Parathyroid adenoma (tissue), 2 donors: Measurements from ENCODE around the gene RINT1.

Experiments
- H2AFZ ChIP-seq: fragments of 300-600 bp; sonication (generic); one replicate; pipeline ENCODE4 v1.7.0; 2017; ENCODE audit warnings: antibody characterized with exemption, mild to moderate bottlenecking
- H3K27ac ChIP-seq: fragments of 300-600 bp; sonication (generic); one replicate; pipeline ENCODE4 v1.7.0; 2017
- H3K27me3 ChIP-seq: fragments of 300-600 bp; sonication (generic); one replicate; pipeline ENCODE4 v1.7.0; 2017; ENCODE audit warnings: low read length; ENCODE audit not compliant: control insufficient read depth, insufficient read depth
- H3K36me3 ChIP-seq: fragments of 300-600 bp; sonication (generic); one replicate; pipeline ENCODE4 v1.7.0; 2017; ENCODE audit warnings: low read length; ENCODE audit not compliant: control insufficient read depth, insufficient read depth
- H3K4me1 ChIP-seq: fragments of 300-600 bp; sonication (generic); one replicate; pipeline ENCODE4 v1.7.0; 2017; ENCODE audit warnings: control low read depth
- H3K4me2 ChIP-seq: fragments of 300-600 bp; sonication (generic); one replicate; pipeline ENCODE4 v1.7.0; 2017; ENCODE audit warnings: low read length
- H3K4me3 ChIP-seq: fragments of 300-600 bp; sonication (generic); one replicate; pipeline ENCODE4 v1.7.0; 2017; ENCODE audit warnings: low read depth, low read length
- H3K79me2 ChIP-seq: fragments of 300-600 bp; sonication (generic); one replicate; pipeline ENCODE4 v1.7.0; 2017; ENCODE audit warnings: control low read depth
- H3K9ac ChIP-seq: fragments of 300-600 bp; sonication (generic); one replicate; pipeline ENCODE4 v1.7.0; 2017; ENCODE audit warnings: mild to moderate bottlenecking
- H3K9me3 ChIP-seq: fragments of 300-600 bp; sonication (generic); one replicate; pipeline ENCODE4 v1.7.0; 2017; ENCODE audit warnings: low read length; ENCODE audit not compliant: control insufficient read depth
- TF ChIP-seq, protein P1 (sequence below): fragments of 300-600 bp; sonication (generic); IDR thresholded peaks from one replicate; pipeline ENCODE4 v1.7.0; 2017; ENCODE audit warnings: antibody characterized with exemption, mild to moderate bottlenecking
- donor health status: primary hyperparathyroidism.

RINT1 gene

DNA sequence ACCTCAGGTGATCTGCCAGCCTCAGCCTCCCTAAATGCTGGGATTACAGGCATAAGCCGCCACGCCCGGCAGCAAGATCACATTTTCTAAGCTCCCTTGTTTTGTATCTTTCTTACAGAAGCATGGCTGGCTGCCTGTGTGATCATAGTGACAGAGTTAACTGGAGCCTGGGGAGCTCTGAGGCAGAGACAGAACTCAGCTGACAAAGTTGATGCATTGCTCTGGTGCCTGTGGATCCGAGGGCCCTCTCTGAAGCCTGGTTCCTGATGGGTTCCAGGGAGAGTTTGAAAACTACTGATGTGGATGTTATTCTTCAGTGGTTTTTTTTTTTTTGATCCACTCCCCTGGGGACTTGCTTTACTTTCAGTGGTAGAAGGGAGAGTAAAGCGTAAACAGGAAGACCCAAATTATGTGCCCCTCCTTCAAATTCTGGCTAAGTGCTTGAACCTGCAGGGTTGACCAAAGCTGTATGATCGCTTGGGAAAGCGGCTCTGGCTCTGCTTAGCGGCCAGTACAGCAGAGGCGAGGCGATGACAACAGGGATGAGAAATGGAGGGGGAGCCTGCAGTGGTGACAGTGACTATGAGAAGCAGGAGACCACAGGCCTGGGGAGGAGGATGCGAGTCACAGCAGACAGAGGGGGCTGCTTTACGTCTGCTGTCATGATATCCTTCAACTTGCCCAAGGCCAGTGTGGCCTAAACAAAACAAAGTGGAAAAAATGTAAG lies 56.1 kb downstream of the RINT1 start:
- Histone ChIP-seq H3K9ac (no peak overlapping the region), H3K4me2 (no peak overlapping the region), H3K4me3 (no peak overlapping the region), H3K27ac (no peak overlapping the region), H3K9me3 (no peaks in the 10 kb centered on the region), H2AFZ (no peak overlapping the region), H3K4me1 (peaks cover 6% of the 10 kb centered on the region), H3K79me2 (no peaks in the 10 kb centered on the region), H3K36me3 (no peaks in the 10 kb centered on the region), H3K27me3 (no peaks in the 10 kb centered on the region)
- TF ChIP-seq, protein P1, sequence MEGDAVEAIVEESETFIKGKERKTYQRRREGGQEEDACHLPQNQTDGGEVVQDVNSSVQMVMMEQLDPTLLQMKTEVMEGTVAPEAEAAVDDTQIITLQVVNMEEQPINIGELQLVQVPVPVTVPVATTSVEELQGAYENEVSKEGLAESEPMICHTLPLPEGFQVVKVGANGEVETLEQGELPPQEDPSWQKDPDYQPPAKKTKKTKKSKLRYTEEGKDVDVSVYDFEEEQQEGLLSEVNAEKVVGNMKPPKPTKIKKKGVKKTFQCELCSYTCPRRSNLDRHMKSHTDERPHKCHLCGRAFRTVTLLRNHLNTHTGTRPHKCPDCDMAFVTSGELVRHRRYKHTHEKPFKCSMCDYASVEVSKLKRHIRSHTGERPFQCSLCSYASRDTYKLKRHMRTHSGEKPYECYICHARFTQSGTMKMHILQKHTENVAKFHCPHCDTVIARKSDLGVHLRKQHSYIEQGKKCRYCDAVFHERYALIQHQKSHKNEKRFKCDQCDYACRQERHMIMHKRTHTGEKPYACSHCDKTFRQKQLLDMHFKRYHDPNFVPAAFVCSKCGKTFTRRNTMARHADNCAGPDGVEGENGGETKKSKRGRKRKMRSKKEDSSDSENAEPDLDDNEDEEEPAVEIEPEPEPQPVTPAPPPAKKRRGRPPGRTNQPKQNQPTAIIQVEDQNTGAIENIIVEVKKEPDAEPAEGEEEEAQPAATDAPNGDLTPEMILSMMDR = no peak

DNA sequence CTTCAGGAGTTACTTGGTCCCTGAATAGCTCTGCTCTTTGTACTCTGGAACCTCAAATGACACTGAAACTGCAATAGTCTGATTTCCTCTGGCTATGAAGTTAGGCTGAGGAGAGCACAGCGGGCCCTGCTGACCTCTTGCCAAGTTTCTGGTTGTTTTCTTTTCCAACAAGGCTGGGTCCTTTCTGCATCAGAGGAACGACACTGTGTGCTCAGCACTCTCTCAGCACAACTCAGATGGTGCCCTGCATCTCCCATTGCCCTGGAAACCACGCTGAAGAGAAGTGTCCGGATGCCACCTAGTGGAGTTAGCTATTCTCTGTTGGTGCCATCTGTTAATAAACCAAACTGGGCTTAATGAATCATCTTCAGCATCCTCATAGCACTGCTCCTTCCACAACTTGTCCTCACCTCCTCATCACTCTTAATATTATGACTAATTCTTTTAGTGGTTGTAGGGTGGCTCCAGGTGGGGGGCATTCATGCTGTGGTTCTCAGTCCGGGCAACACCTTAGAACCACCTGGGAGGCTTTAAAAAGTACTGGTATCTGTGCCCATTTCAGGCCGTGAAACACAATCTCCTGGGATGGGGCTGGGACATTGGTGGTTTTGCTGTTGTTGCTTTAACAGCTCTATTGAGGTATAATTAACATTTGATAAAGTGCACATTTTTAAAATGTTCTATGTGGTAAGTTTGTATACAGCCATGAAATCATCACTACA lies 57.5 kb downstream of the RINT1 start:
- Histone ChIP-seq H3K27ac (peak overlapping the region; percentile 89), H3K4me2 (no peak overlapping the region), H3K4me3 (no peak overlapping the region), H3K36me3 (no peaks in the 10 kb centered on the region), H3K9ac (no peak overlapping the region), H2AFZ (peak overlapping the region; percentile 82), H3K79me2 (no peaks in the 10 kb centered on the region), H3K27me3 (no peaks in the 10 kb centered on the region), H3K4me1 (peaks cover 6% of the 10 kb centered on the region), H3K9me3 (no peaks in the 10 kb centered on the region)
- TF ChIP-seq, protein P1 = peak; percentile 82

DNA sequence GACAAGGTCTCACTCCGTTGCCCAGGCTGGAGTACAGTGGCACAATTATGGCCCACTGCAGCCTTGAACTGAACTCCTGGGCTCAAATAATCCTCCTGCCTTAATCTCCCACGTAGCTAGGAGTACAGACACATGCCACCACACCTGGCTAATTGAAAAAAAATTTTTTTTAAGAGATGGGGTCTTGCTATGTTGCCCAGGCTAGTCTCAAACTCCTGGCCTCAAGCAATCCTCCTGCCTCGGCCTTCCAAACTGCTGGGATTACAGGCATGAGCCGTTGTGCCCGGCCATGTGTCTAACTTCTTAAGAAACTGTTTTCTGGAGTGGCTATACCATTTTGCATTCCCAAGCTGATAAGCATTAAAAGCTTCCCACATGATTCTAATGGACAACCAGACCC lies 58.8 kb downstream of the RINT1 start:
- H3K79me2 ChIP-seq = no peaks in the 10 kb centered on the region
- no peak overlapping the region for H3K9ac ChIP-seq
- H3K27ac ChIP-seq = no peak overlapping the region
- no peaks in the 10 kb centered on the region for H3K27me3 ChIP-seq
- peaks cover 6% of the 10 kb centered on the region for H3K4me1 ChIP-seq
- no peak overlapping the region for H2AFZ ChIP-seq
- no peaks in the 10 kb centered on the region for H3K9me3 ChIP-seq
- no peaks in the 10 kb centered on the region for H3K36me3 ChIP-seq
- TF ChIP-seq, protein P1 = no peak
- no peak overlapping the region for H3K4me3 ChIP-seq
- H3K4me2 ChIP-seq = no peak overlapping the region

DNA sequence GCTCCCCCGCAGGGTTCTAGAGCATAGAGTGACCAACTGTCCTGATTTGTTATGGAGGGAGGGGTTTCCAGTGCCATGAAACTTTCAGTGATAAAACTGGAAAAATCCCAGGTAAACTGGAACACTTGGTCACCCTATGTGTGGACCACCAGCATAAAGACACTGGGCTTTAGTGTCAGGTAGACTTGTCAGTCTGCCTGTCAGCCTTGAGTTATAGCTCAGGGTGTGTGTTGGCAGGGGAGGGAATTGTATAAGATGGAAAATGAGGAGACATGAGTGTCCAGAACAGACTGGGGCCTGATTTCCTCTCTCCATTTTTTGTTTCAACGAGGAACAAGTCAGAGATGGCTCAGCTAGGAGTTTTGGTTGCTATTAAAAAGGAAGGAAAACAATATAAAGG lies 59.5 kb downstream of the RINT1 start:
- no peak overlapping the region for H3K27ac ChIP-seq

More for the DNA sequence above, 59.5 kb downstream of the RINT1 start:
- peaks cover 6% of the 10 kb centered on the region for H3K4me1 ChIP-seq
- no peaks in the 10 kb centered on the region for H3K9me3 ChIP-seq
- no peaks in the 10 kb centered on the region for H3K79me2 ChIP-seq
- no peak overlapping the region for H2AFZ ChIP-seq
- no peak overlapping the region for H3K4me2 ChIP-seq
- H3K27me3 ChIP-seq = no peaks in the 10 kb centered on the region
- no peaks in the 10 kb centered on the region for H3K36me3 ChIP-seq
- H3K9ac ChIP-seq = no peak overlapping the region
- H3K4me3 ChIP-seq = no peak overlapping the region
- TF ChIP-seq, protein P1 = no peak
